B cell (primary cell): Measurements from ENCODE around the gene CACNB2. TPM values are rescaled to one million over a fixed set of nuclear protein-coding genes. Genes with fewer than 3 reads are reported as not detected.

Source experiments
- ATAC-seq: fragments of 200-7000 bp; cut with Tn5 transposase; one replicate; pipeline ENCODE4 v1.10.0; 2021; ENCODE audit warnings: low read depth, mild to moderate bottlenecking, moderate number of reproducible peaks, moderate library complexity
- CTCF ChIA-PET: fragments of 350-600 bp; sonication (Branson Sonifier 250); formaldehyde crosslinking; loops from one replicate; lab custom pipeline; 2021; ENCODE audit warnings: antibody characterized with exemption, inconsistent platforms; lab: Charles Lee
- POLR2A ChIA-PET: fragments of 350-600 bp; sonication (Branson Sonifier 250); formaldehyde crosslinking; loops from one replicate; lab custom pipeline; 2021; ENCODE audit warnings: antibody characterized with exemption; lab: Charles Lee
- DNase-seq: peaks from one replicate; pipeline ENCODE4 v3.0.0; 2013
- H2AFZ ChIP-seq: 2 replicates; pipeline ENCODE4 v1.6.1; 2012; ENCODE audit warnings: mild to moderate bottlenecking, low read depth, low read length; ENCODE audit not compliant: insufficient read depth, poor library complexity, severe bottlenecking
- H3K27ac ChIP-seq, 2 donors: 1 replicate in 1 of 2; 2 replicates in 1 of 2; pipeline ENCODE4 v1.5.1; 2012 to 2013; ENCODE audit warnings: low read length in 2 of 2, mild to moderate bottlenecking in 2 of 2, moderate library complexity in 1 of 2
- H3K27me3 ChIP-seq, 4 experiments: fragments of 200-600 bp in 1 of 4; sonication (generic) in 1 of 4; replicated peaks in 1 of 4; 1 replicate in 2 of 4; 2 replicates in 2 of 4; pipeline versions ENCODE4 v1.6.1 to v1.7.0; 2013 to 2016; ENCODE audit warnings: low read length in 3 of 4, mild to moderate bottlenecking in 2 of 4, mixed read lengths in 1 of 4, moderate library complexity in 1 of 4; ENCODE audit not compliant: insufficient read depth in 4 of 4, control insufficient read depth in 3 of 4; ENCODE audit errors: control extremely low read depth in 1 of 4
- H3K36me3 ChIP-seq, 2 experiments: replicated peaks in 1 of 2; 1 replicate in 1 of 2; 2 replicates in 1 of 2; pipeline versions ENCODE4 v1.6.1 to v1.7.1; 2013; ENCODE audit warnings: low read length in 1 of 2; ENCODE audit not compliant: insufficient read depth in 2 of 2, control insufficient read depth in 1 of 2; ENCODE audit errors: control extremely low read depth in 1 of 2, extremely low read depth in 1 of 2
- H3K4me1 ChIP-seq, 2 donors: fragments of 200-600 bp in 1 of 2; sonication (generic) in 1 of 2; 1 replicate in 1 of 2; 2 replicates in 1 of 2; pipeline versions ENCODE4 v1.5.1 to v1.6.1; 2013 to 2017; ENCODE audit warnings: low read length in 2 of 2; ENCODE audit not compliant: control insufficient read depth in 2 of 2, insufficient read depth in 2 of 2
- H3K4me2 ChIP-seq: replicated peaks from 2 replicates; pipeline ENCODE3; 2012; ENCODE audit warnings: mild to moderate bottlenecking, low read depth, low read length; ENCODE audit not compliant: poor library complexity, severe bottlenecking
- H3K4me3 ChIP-seq, 5 experiments: fragments of 200-600 bp in 1 of 5; sonication (generic) in 1 of 5; 1 replicate in 3 of 5; 2 replicates in 2 of 5; pipeline versions ENCODE4 v1.5.1 to v1.7.0; 2011 to 2016; ENCODE audit warnings: low read length in 4 of 5, mild to moderate bottlenecking in 4 of 5, low read depth in 2 of 5, control low read depth in 1 of 5, moderate library complexity in 1 of 5; ENCODE audit not compliant: insufficient read depth in 1 of 5; ENCODE audit errors: control extremely low read depth in 1 of 5, extremely low read depth in 1 of 5
- H3K79me2 ChIP-seq: fragments of 200-600 bp; sonication (generic); one replicate; pipeline ENCODE4 v1.6.0; 2016; ENCODE audit warnings: low read length; ENCODE audit not compliant: control insufficient read depth, insufficient read depth
- H3K9ac ChIP-seq: fragments of 200-600 bp; sonication (generic); 2 replicates; pipeline ENCODE4 v1.6.1; 2017; ENCODE audit warnings: mild to moderate bottlenecking, low read length, moderate library complexity
- H3K9me3 ChIP-seq, 3 donors: one replicate each; pipeline versions ENCODE4 v1.6.1 to v1.7.1; 2013; ENCODE audit warnings: low read length in 2 of 3; ENCODE audit not compliant: control insufficient read depth in 2 of 3, insufficient read depth in 1 of 3; ENCODE audit errors: control extremely low read depth in 1 of 3
- H4K20me1 ChIP-seq: 2 replicates; pipeline ENCODE4 v1.6.0; 2012; ENCODE audit warnings: mild to moderate bottlenecking, low read length; ENCODE audit not compliant: insufficient read depth, control insufficient read depth, poor library complexity, severe bottlenecking
- H3K27ac Mint-ChIP-seq: one replicate; pipeline ENCODE4 v1.8.0; 2021; ENCODE audit warnings: mixed read lengths
- H3K27me3 Mint-ChIP-seq: one replicate; pipeline ENCODE4 v1.8.0; 2021; ENCODE audit warnings: mixed read lengths
- H3K4me1 Mint-ChIP-seq: one replicate; pipeline ENCODE4 v1.8.0; 2021; ENCODE audit warnings: mixed read lengths
- H3K4me3 Mint-ChIP-seq: one replicate; pipeline ENCODE4 v1.8.0; 2021; ENCODE audit warnings: mixed read lengths
- H3K9me3 Mint-ChIP-seq: one replicate; pipeline ENCODE4 v1.8.0; 2022; ENCODE audit warnings: mixed read lengths; ENCODE audit not compliant: insufficient read depth
- CTCF ChIP-seq: fragments of 200-600 bp; IDR thresholded peaks from one replicate; pipeline ENCODE4 v1.8.0; 2022; ENCODE audit warnings: antibody characterized with exemption, mild to moderate bottlenecking
- EZH2 ChIP-seq: IDR thresholded peaks from 2 replicates; pipeline ENCODE4 v1.6.1; 2012; ENCODE audit warnings: borderline replicate concordance, low read depth, mild to moderate bottlenecking, moderate library complexity, low read length; ENCODE audit not compliant: insufficient read depth, poor library complexity, severe bottlenecking
- WGBS: methylation state at CpG from one replicate; pipeline ENCODE4 v1.1.5; 2013; ENCODE audit warnings: missing lambda C conversion rate; ENCODE audit not compliant: insufficient coverage; 5-methylcytosine and 5-hydroxymethylcytosine counted together
- intact Hi-C: fragments of 100-400 bp; cut with micrococcal nuclease; formaldehyde crosslinking; loops from one replicate; pipeline ENCODE4 v1.10.0; 2022
- polyA plus RNA-seq: library from polyadenylated mRNA; depleted of rRNA; stranded (reverse); fragments of >200 nt; gene quantifications from 2 replicates; pipeline ENCODE4 v1.2.3, GENCODE V29; 2012
- total RNA-seq, 2 donors: library from RNA; stranded (reverse); fragments of 120-200 nt in 1 of 2; gene quantifications; 1 replicate in 1 of 2; 2 replicates in 1 of 2; pipeline versions ENCODE4 v1.2.3 to v1.2.4, GENCODE V29; 2013 to 2022

CACNB2 gene
- total and polyA plus RNA-seq, 2 donors (not counting 1 experiment from before 2014, with no cell fraction given), result not detected

GRCh38 chr10:18341055-18341454 is 200.8 kb downstream of the CACNB2 start:
- H3K4me1 Mint-ChIP-seq, result no peaks in the 10 kb centered on the region
- H3K9me3 Mint-ChIP-seq, result no peaks in the 10 kb centered on the region
- ATAC-seq (no peak), DNase-seq (no peak)
- Histone ChIP-seq H4K20me1 (no peaks in the 10 kb centered on the region), H3K36me3 (no peaks in the 10 kb centered on the region), H3K9me3 (no peaks in the 10 kb centered on the region), H3K9ac (no peak overlapping the region), H3K4me1 (no peaks in the 10 kb centered on the region), H3K4me2 (no peak overlapping the region), H3K4me3 (no peak overlapping the region), H2AFZ (no peak overlapping the region), H3K27me3 (no peaks in the 10 kb centered on the region), H3K27ac (no peak overlapping the region), H3K79me2 (no peaks in the 10 kb centered on the region)
- CTCF ChIA-PET, result no interaction called here
- H3K27ac Mint-ChIP-seq, result no peak overlapping the region
- WGBS, result 100% methylated on average over 1 of the region's 1 CpG
- no peak overlapping the region for H3K4me3 Mint-ChIP-seq
- no peak for TF ChIP-seq EZH2
- no peak for TF ChIP-seq CTCF
- POLR2A ChIA-PET, result no interaction called here
- intact Hi-C loops, result no loop called here
- H3K27me3 Mint-ChIP-seq, result no peaks in the 10 kb centered on the region

- no peaks in the 10 kb centered on the region for H4K20me1 ChIP-seq
- no peaks in the 10 kb centered on the region for H3K27me3 Mint-ChIP-seq
- H2AFZ ChIP-seq, result no peak overlapping the region
- H3K9me3 Mint-ChIP-seq, result no peaks in the 10 kb centered on the region
- H3K9ac ChIP-seq, result no peak overlapping the region
- no peak overlapping the region for H3K27ac ChIP-seq
- no peaks in the 10 kb centered on the region for H3K36me3 ChIP-seq
- H3K9me3 ChIP-seq, result no peaks in the 10 kb centered on the region
- no peak overlapping the region for H3K4me3 ChIP-seq
- H3K4me2 ChIP-seq, result no peak overlapping the region
- no peak overlapping the region for H3K27ac Mint-ChIP-seq
- H3K4me3 Mint-ChIP-seq, result no peak overlapping the region
- no peak for TF ChIP-seq EZH2
- TF ChIP-seq CTCF, result no peak
- ChIA-PET CTCF (no interaction called here), POLR2A (no interaction called here)
- H3K4me1 Mint-ChIP-seq, result no peaks in the 10 kb centered on the region
- DNase-seq (no peak), ATAC-seq (no peak)
- no peaks in the 10 kb centered on the region for H3K4me1 ChIP-seq
- no peaks in the 10 kb centered on the region for H3K27me3 ChIP-seq
- WGBS, result no CpG with 5 or more reads among the region's 3 CpGs
- no peaks in the 10 kb centered on the region for H3K79me2 ChIP-seq
- intact Hi-C loops, result no loop called here
Observed at GRCh38 chr10:18343573-18343972, 203.3 kb downstream of the CACNB2 start.
